HG02870 (cell line): ENCODE data around the gene MORN3.
"Not testable (repeated sequence)": the region's sequence is repeated elsewhere in the genome, so short reads cannot be mapped to it uniquely, and the experiment has no call there.

ENCODE experiments used
- ATAC-seq: cut with Tn5 transposase; IDR thresholded peaks from one replicate; pipeline ENCODE4 v1.9.1; 2021; ENCODE audit warnings: mild to moderate bottlenecking, moderate library complexity; ENCODE audit not compliant: unreplicated experiment

Gene MORN3

GRCh38 chr12:121669521-121669900 is at the start of gene MORN3:
TSS of gene MORN3 (minus strand) at chr12:121669654. CDS start at chr12:121669483, 171 bp downstream.
- ATAC-seq, result no peak

- ATAC-seq, result no peak
These were observed 49.3 kb upstream of the MORN3 start for GRCh38 chr12:121718653-121719239.

- no peak for ATAC-seq
These were observed 47.7 kb upstream of the MORN3 start for GRCh38 chr12:121717041-121717699.

- ATAC-seq, result no peak
These were observed 46.5 kb upstream of the MORN3 start for GRCh38 chr12:121715862-121716435.

GRCh38 chr12:121715055-121715454 is 45.6 kb upstream of the MORN3 start:
- not testable (repeated sequence) for ATAC-seq

GRCh38 chr12:121713793-121714192 is 44.3 kb upstream of the MORN3 start:
- ATAC-seq, result no peak

GRCh38 chr12:121713257-121713777 is 43.9 kb upstream of the MORN3 start:
- no peak for ATAC-seq

GRCh38 chr12:121712461-121713256 is 43.2 kb upstream of the MORN3 start, which contains the start of gene TMEM120B:
TSS of gene TMEM120B (plus strand) at chr12:121712752. CDS start at chr12:121712896, 144 bp downstream.
- peak; percentile 66 for ATAC-seq

- ATAC-seq, result peak; percentile 18
These were observed 42.7 kb upstream of the MORN3 start for GRCh38 chr12:121712190-121712460.

GRCh38 chr12:121711361-121712189 is 42.1 kb upstream of the MORN3 start:
- no peak for ATAC-seq

- no peak for ATAC-seq
These were observed 40.1 kb upstream of the MORN3 start for GRCh38 chr12:121709478-121709961.

GRCh38 chr12:121709064-121709424 is 39.6 kb upstream of the MORN3 start:
- ATAC-seq, result not testable (repeated sequence)

- no peak for ATAC-seq
These were observed 39.0 kb upstream of the MORN3 start for GRCh38 chr12:121708313-121709063.

- ATAC-seq, result no peak
These were observed 36.1 kb upstream of the MORN3 start for GRCh38 chr12:121705514-121705913.

- ATAC-seq, result no peak
These were observed 33.5 kb upstream of the MORN3 start for GRCh38 chr12:121702944-121703343.

- ATAC-seq, result no peak
These were observed 32.3 kb upstream of the MORN3 start for GRCh38 chr12:121701667-121702277.

- ATAC-seq, result not testable (repeated sequence)
These were observed 28.4 kb upstream of the MORN3 start for GRCh38 chr12:121697861-121698260.

- ATAC-seq, result no peak
These were observed 27.7 kb upstream of the MORN3 start for GRCh38 chr12:121697093-121697698.

- no peak for ATAC-seq
These were observed 23.8 kb upstream of the MORN3 start for GRCh38 chr12:121693155-121693687.
